CD4-positive, alpha-beta memory T cell (primary cell): ENCODE data around the gene OPALIN. TPM values are rescaled to one million over a fixed set of nuclear protein-coding genes. Genes with fewer than 3 reads are reported as not detected.

Source experiments
- CTCF ChIA-PET: fragments of 350-600 bp; sonication (Branson Sonifier 250); formaldehyde crosslinking; loops from one replicate; lab custom pipeline; 2021; ENCODE audit warnings: inconsistent platforms; ENCODE audit not compliant: partially characterized antibody; lab: Charles Lee
- POLR2A ChIA-PET: fragments of 350-600 bp; sonication (Branson Sonifier 250); formaldehyde crosslinking; loops from one replicate; lab custom pipeline; 2021; ENCODE audit not compliant: partially characterized antibody; lab: Charles Lee
- DNase-seq, 5 donors: peaks; one replicate each; pipeline versions ENCODE4 v3.0.0 to v3.0.0-alpha.2; 2020 to 2022; ENCODE audit warnings: mixed read lengths in 1 of 5
- H3K27ac ChIP-seq: one replicate; pipeline ENCODE4 v1.7.0; 2013; ENCODE audit warnings: low read depth, low read length
- H3K27me3 ChIP-seq: 2 replicates; pipeline ENCODE4 v1.7.0; 2013; ENCODE audit warnings: mild to moderate bottlenecking, low read length, moderate library complexity; ENCODE audit not compliant: insufficient read depth
- H3K36me3 ChIP-seq: 2 replicates; pipeline ENCODE4 v1.7.0; 2013; ENCODE audit warnings: mild to moderate bottlenecking, low read length, moderate library complexity; ENCODE audit not compliant: insufficient read depth
- H3K4me1 ChIP-seq: 2 replicates; pipeline ENCODE4 v1.7.0; 2013; ENCODE audit warnings: mild to moderate bottlenecking, low read length, moderate library complexity; ENCODE audit not compliant: insufficient read depth
- H3K4me3 ChIP-seq, 2 donors: one replicate each; pipeline ENCODE4 v1.7.0; 2013; ENCODE audit warnings: low read length in 2 of 2, mild to moderate bottlenecking in 1 of 2
- H3K9me3 ChIP-seq, 2 donors: one replicate each; pipeline ENCODE4 v1.7.0; 2013; ENCODE audit warnings: low read length in 2 of 2, control low read depth in 1 of 2; ENCODE audit not compliant: control insufficient read depth in 1 of 2
- H3K27ac Mint-ChIP-seq, 7 donors: one replicate each; pipeline ENCODE4 v1.8.0; 2020 to 2021; ENCODE audit warnings: mixed read lengths in 7 of 7, mild to moderate bottlenecking in 6 of 7, inconsistent platforms in 3 of 7, moderate library complexity in 3 of 7
- H3K27me3 Mint-ChIP-seq, 2 donors: one replicate each; pipeline ENCODE4 v1.8.0; 2020 to 2021; ENCODE audit warnings: mixed read lengths in 2 of 2
- H3K36me3 Mint-ChIP-seq, 2 donors: one replicate each; pipeline ENCODE4 v1.8.0; 2020 to 2021; ENCODE audit warnings: mixed read lengths in 2 of 2, inconsistent platforms in 1 of 2, mild to moderate bottlenecking in 1 of 2
- H3K4me1 Mint-ChIP-seq, 4 donors: one replicate each; pipeline ENCODE4 v1.8.0; 2020 to 2021; ENCODE audit warnings: mixed read lengths in 4 of 4, mild to moderate bottlenecking in 1 of 4
- H3K4me3 Mint-ChIP-seq, 8 donors: one replicate each; pipeline ENCODE4 v1.8.0; 2020 to 2021; ENCODE audit warnings: mixed read lengths in 8 of 8, mild to moderate bottlenecking in 7 of 8, moderate library complexity in 6 of 8, inconsistent platforms in 3 of 8
- H3K9me3 Mint-ChIP-seq, 8 donors: one replicate each; pipeline ENCODE4 v1.8.0; 2020 to 2021; ENCODE audit warnings: mixed read lengths in 8 of 8, mild to moderate bottlenecking in 5 of 8, inconsistent platforms in 3 of 8, moderate library complexity in 1 of 8
- intact Hi-C: fragments of 100-400 bp; cut with micrococcal nuclease; formaldehyde crosslinking; loops from one replicate; pipeline ENCODE4 v1.15.1; 2023
- polyA plus RNA-seq, 2 donors: library from polyadenylated mRNA; unstranded; fragments of 300-500 nt; fragmentation: Illumina TruSeq; gene quantifications; one replicate each; pipeline ENCODE4 v1.2.3, GENCODE V29; 2021
- total RNA-seq, 2 experiments: library from RNA; stranded (reverse); gene quantifications; one replicate each; pipeline ENCODE4 v1.2.3, GENCODE V29; 2021

The OPALIN gene
- total and polyA plus RNA-seq, 4 experiments from 2014 or later = not detected

DNA sequence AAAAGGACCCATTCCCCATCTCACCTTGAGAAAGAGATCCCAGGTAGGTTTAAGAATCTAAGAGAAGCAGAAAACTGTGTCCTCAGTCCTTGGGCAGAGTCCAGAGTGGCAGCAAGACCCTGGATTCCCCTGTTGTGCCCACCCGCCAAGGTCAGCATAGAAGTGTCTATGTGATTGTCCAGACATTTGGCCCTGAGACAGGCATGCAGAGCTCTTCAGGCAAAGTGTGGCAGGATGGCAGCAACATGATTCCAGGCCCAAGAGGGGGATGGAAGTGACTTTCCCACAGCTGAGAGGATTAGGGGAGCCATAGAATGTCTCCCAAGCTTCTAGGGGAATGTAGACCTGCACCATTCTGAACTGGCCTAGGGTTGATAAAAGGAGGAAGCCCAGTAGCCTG is 39.1 kb upstream of the OPALIN start:
- no peak overlapping the region for H3K4me3 Mint-ChIP-seq
- H3K9me3 ChIP-seq = no peaks in the 10 kb centered on the region
- no peak overlapping the region for H3K27ac Mint-ChIP-seq
- no peaks in the 10 kb centered on the region for H3K36me3 Mint-ChIP-seq
- H3K36me3 ChIP-seq = no peaks in the 10 kb centered on the region
- no peaks in the 10 kb centered on the region for H3K9me3 Mint-ChIP-seq
- H3K27me3 ChIP-seq = no peaks in the 10 kb centered on the region
- no peak overlapping the region for H3K4me3 ChIP-seq
- intact Hi-C loops = loop anchor here (10.0 kb wide), 1 partner anchor 247 kb away; no protein-coding TSS in a partner anchor
- no peak overlapping the region for H3K27ac ChIP-seq
- POLR2A ChIA-PET = no interaction called here
- H3K27me3 Mint-ChIP-seq = peaks cover 23 to 38% of the 10 kb centered on the region in 2 donors
- DNase-seq = no peak
- H3K4me1 ChIP-seq = no peaks in the 10 kb centered on the region
- peaks cover 0 to 4% (median 2%) of the 10 kb centered on the region in 4 donors for H3K4me1 Mint-ChIP-seq
- CTCF ChIA-PET = interaction anchor here (1.2 to 2.6 kb wide), 4 partner anchors 11 to 27 kb away, joined by 3 to 11 read pairs (median 5); no protein-coding TSS in a partner anchor

DNA sequence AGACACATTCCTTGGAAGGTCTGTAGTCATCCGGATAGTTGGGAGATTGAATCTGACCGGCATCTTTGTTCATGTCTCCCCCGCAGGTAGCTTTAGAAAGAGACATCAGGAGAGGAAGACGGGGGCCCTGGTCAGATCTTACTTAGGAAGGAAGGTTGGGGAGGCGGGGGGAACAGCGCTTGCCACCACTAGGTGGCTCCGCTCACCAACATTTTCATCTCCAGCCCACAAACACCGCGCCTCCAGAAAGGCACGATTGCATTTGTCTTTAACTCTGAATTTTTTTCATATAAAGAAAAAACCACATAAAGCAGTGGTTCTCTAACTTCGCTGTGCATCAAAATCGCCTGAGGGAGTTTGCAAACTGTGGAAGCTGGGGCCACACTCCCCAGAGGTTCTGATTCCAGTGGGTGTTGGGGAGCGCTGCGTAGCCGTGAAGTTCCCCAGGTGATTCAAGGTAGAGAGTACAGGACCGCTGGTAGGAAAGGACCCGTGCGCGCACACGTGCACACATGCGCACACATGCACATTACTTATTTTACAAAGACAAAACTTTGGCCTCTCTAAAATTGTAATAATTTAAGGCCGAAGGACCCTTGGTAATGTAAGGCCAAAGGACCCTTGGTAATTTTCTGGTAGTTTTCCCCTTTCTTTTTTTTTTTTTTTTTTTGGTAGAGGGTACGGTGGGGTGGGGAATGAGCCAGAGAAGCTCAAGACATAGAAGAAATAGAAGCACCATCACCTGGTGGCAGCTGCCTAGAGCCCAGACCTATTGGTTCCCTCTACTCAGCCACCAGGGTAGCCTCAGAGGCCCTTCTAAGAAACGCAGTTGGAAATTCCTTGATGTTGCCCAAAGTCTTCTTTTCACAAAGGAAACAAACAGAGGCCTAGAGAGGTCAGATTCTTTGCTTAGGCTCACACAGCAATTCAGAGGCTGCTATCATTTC is 37.4 kb upstream of the OPALIN start:
- Mint-ChIP-seq H3K36me3 (no peaks in the 10 kb centered on the region), H3K27me3 (peaks cover 16 to 34% of the 10 kb centered on the region in 2 donors), H3K4me3 (peak overlapping the region in 3 of 8 donors; percentile 34 to 64 (median 56)), H3K27ac (peak overlapping the region in 1 of 7 donors; percentile 44), H3K4me1 (peaks cover 0 to 4% (median 2%) of the 10 kb centered on the region in 4 donors), H3K9me3 (no peaks in the 10 kb centered on the region)
- no peak overlapping the region for H3K27ac ChIP-seq
- CTCF ChIA-PET = interaction anchor here (0.8 to 3.1 kb wide), 12 partner anchors 11 to 814 kb away, joined by 3 to 17 read pairs (median 4); no protein-coding TSS in a partner anchor
- H3K27me3 ChIP-seq = no peaks in the 10 kb centered on the region
- no peaks in the 10 kb centered on the region for H3K4me1 ChIP-seq
- H3K36me3 ChIP-seq = no peaks in the 10 kb centered on the region
- H3K4me3 ChIP-seq = peak overlapping the region in 1 of 2 donors; percentile 14
- peak in 4 of 5 donors; percentile 46 to 53 (median 48) for DNase-seq
- intact Hi-C loops = loop anchor here (1.0 to 10.0 kb wide), 2 partner anchors 115 to 249 kb away; no protein-coding TSS in a partner anchor
- no peaks in the 10 kb centered on the region for H3K9me3 ChIP-seq
- POLR2A ChIA-PET = no interaction called here

GRCh38 chr10:96390460-96390864 is 31.7 kb upstream of the OPALIN start:
- H3K4me1 ChIP-seq = no peaks in the 10 kb centered on the region
- CTCF ChIA-PET = interaction anchor here (0.9 to 1.1 kb wide), 2 partner anchors 15 to 19 kb away, joined by 3 read pairs; no protein-coding TSS in a partner anchor
- no peaks in the 10 kb centered on the region for H3K36me3 Mint-ChIP-seq
- no peak overlapping the region for H3K4me3 ChIP-seq
- DNase-seq = no peak
- no peak overlapping the region for H3K4me3 Mint-ChIP-seq
- no peak overlapping the region for H3K27ac ChIP-seq
- H3K36me3 ChIP-seq = no peaks in the 10 kb centered on the region
- H3K27ac Mint-ChIP-seq = no peak overlapping the region
- no peaks in the 10 kb centered on the region for H3K9me3 ChIP-seq
- intact Hi-C loops = loop anchor here (10.0 kb wide), 1 partner anchor 254 kb away; no protein-coding TSS in a partner anchor
- POLR2A ChIA-PET = no interaction called here
- peaks cover 0 to 2% (median 0%) of the 10 kb centered on the region in 8 donors for H3K9me3 Mint-ChIP-seq
- no peaks in the 10 kb centered on the region for H3K4me1 Mint-ChIP-seq
- H3K27me3 Mint-ChIP-seq = peaks cover 4 to 14% of the 10 kb centered on the region in 2 donors
- no peaks in the 10 kb centered on the region for H3K27me3 ChIP-seq

- H3K27ac ChIP-seq = no peak overlapping the region
- Mint-ChIP-seq H3K27ac (no peak overlapping the region), H3K4me3 (no peak overlapping the region), H3K27me3 (peaks cover 6 to 13% of the 10 kb centered on the region in 2 donors), H3K9me3 (peaks cover 0 to 2% (median 0%) of the 10 kb centered on the region in 8 donors), H3K36me3 (no peaks in the 10 kb centered on the region), H3K4me1 (no peaks in the 10 kb centered on the region)
- intact Hi-C loops = loop anchor here (10.0 kb wide), 1 partner anchor 255 kb away; no protein-coding TSS in a partner anchor
- no peaks in the 10 kb centered on the region for H3K4me1 ChIP-seq
- no peak for DNase-seq
- no peaks in the 10 kb centered on the region for H3K9me3 ChIP-seq
- POLR2A ChIA-PET = no interaction called here
- CTCF ChIA-PET = interaction anchor here (0.9 kb wide), 1 partner anchor 15 kb away, joined by 3 read pairs; no protein-coding TSS in a partner anchor
- H3K36me3 ChIP-seq = no peaks in the 10 kb centered on the region
- H3K4me3 ChIP-seq = no peak overlapping the region
- H3K27me3 ChIP-seq = no peaks in the 10 kb centered on the region
These were observed 31.0 kb upstream of the OPALIN start for GRCh38 chr10:96389785-96390184.

- ChIA-PET CTCF (no interaction called here), POLR2A (no interaction called here)
- intact Hi-C loops = no loop called here
- Histone ChIP-seq H3K27ac (no peak overlapping the region), H3K9me3 (no peaks in the 10 kb centered on the region), H3K27me3 (no peaks in the 10 kb centered on the region), H3K4me1 (no peaks in the 10 kb centered on the region), H3K36me3 (no peaks in the 10 kb centered on the region), H3K4me3 (no peak overlapping the region)
- Mint-ChIP-seq H3K27ac (no peak overlapping the region), H3K36me3 (no peaks in the 10 kb centered on the region), H3K4me3 (no peak overlapping the region), H3K9me3 (peaks cover 0 to 2% (median 0%) of the 10 kb centered on the region in 8 donors), H3K4me1 (no peaks in the 10 kb centered on the region), H3K27me3 (peaks cover 7 to 11% of the 10 kb centered on the region in 2 donors)
- no peak for DNase-seq
These were observed 28.8 kb upstream of the OPALIN start for GRCh38 chr10:96387601-96388000.

DNA sequence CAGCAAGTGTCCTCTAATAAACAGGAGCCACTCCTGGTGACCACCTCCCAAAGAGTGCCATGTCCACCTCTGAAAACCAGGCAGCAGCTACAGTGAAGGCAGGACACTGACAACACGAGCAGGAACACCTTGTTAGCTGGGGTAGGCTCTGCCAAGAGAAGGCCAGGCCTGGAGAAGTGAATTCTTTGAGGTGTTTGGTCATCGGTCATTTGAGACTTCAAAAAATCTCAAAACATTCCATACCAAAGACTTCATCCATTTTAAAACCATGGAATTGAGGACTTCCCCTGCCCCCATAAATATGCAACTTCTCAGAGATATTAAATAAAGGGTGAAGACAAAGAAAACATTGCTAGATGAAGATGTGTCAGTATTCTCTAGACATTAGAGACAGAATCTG is 28.4 kb upstream of the OPALIN start:
- Mint-ChIP-seq H3K4me3 (no peak overlapping the region), H3K4me1 (no peaks in the 10 kb centered on the region), H3K9me3 (peaks cover 0 to 2% (median 0%) of the 10 kb centered on the region in 8 donors), H3K27ac (no peak overlapping the region), H3K27me3 (peaks cover 7 to 13% of the 10 kb centered on the region in 2 donors), H3K36me3 (no peaks in the 10 kb centered on the region)
- Histone ChIP-seq H3K4me1 (no peaks in the 10 kb centered on the region), H3K27ac (no peak overlapping the region), H3K4me3 (no peak overlapping the region), H3K27me3 (no peaks in the 10 kb centered on the region), H3K36me3 (no peaks in the 10 kb centered on the region), H3K9me3 (no peaks in the 10 kb centered on the region)
- ChIA-PET CTCF (no interaction called here), POLR2A (no interaction called here)
- DNase-seq = no peak
- intact Hi-C loops = no loop called here

- no peak for DNase-seq
- Histone ChIP-seq H3K4me3 (no peak overlapping the region), H3K27me3 (no peaks in the 10 kb centered on the region), H3K4me1 (no peaks in the 10 kb centered on the region), H3K36me3 (no peaks in the 10 kb centered on the region), H3K9me3 (no peaks in the 10 kb centered on the region), H3K27ac (no peak overlapping the region)
- Mint-ChIP-seq H3K4me3 (no peak overlapping the region), H3K9me3 (no peaks in the 10 kb centered on the region), H3K4me1 (no peaks in the 10 kb centered on the region), H3K27me3 (peaks cover 9 to 21% of the 10 kb centered on the region in 2 donors), H3K36me3 (no peaks in the 10 kb centered on the region), H3K27ac (peak overlapping the region in 1 of 7 donors; percentile 43)
- intact Hi-C loops = no loop called here
- POLR2A ChIA-PET = no interaction called here
- CTCF ChIA-PET = interaction anchor here (1.8 kb wide), 1 partner anchor 11 kb away, joined by 8 read pairs; no protein-coding TSS in a partner anchor
These were observed 25.7 kb upstream of the OPALIN start for GRCh38 chr10:96384506-96384905.
